Stimulated activated CD8-positive, alpha-beta memory T cell treated with anti-CD3 and anti-CD28 coated beads, Interleukin-12 subunit alpha, Interleukin-12 subunit beta, amount 100 ng/mL, for 1 hour (primary cell): Measurements from ENCODE around the gene VCAM1.
"Not testable (repeated sequence)": the region's sequence is repeated elsewhere in the genome, so short reads cannot be mapped to it uniquely, and the experiment has no call there.

Source experiments
- DNase-seq: peaks from one replicate; pipeline ENCODE4 v3.0.0-alpha.2; 2020; ENCODE audit warnings: low read depth

VCAM1 gene

GRCh38 chr1:100778748-100779147 lies 59.2 kb downstream of the VCAM1 start:
- DNase-seq = no peak

GRCh38 chr1:100780814-100781213 lies 61.3 kb downstream of the VCAM1 start:
- no peak for DNase-seq

- DNase-seq = not testable (repeated sequence)
Observed at GRCh38 chr1:100781728-100782127, 62.2 kb downstream of the VCAM1 start.

- no peak for DNase-seq
Observed at GRCh38 chr1:100782473-100783039, 63.0 kb downstream of the VCAM1 start.

- no peak for DNase-seq
Observed at GRCh38 chr1:100785470-100786052, 66.0 kb downstream of the VCAM1 start.

- DNase-seq = no peak
Observed at GRCh38 chr1:100786870-100787269, 67.3 kb downstream of the VCAM1 start.
